Measurements from ENCODE around the gene AGT. TPM values are rescaled to one million over a fixed set of nuclear protein-coding genes. Genes with fewer than 3 reads are reported as not detected.

Gene AGT
- polyA plus RNA-seq, 1 donor (not counting 4 experiments of a cell fraction or from before 2014, with no cell fraction given), result not detected

GRCh38 chr1:230749635-230750034 lies 35.7 kb upstream of the AGT start:
- no peaks in the 10 kb centered on the region for H3K4me1 ChIP-seq (ENCODE audit: control insufficient read depth, extremely low read depth, insufficient read depth, low read length)
- no peaks in the 10 kb centered on the region for H3K79me2 ChIP-seq (ENCODE audit: control insufficient read depth, insufficient read depth, low read length)
- H3K36me3 ChIP-seq (ENCODE audit: control insufficient read depth in 2 of 2, extremely low read depth in 1 of 2, insufficient read depth in 2 of 2, low read length in 2 of 2), result no peaks in the 10 kb centered on the region
- H3K4me2 ChIP-seq (ENCODE audit: control insufficient read depth, extremely low read depth, insufficient read depth, low read depth, low read length), result no peak overlapping the region
- no peak overlapping the region for H3K27ac ChIP-seq (ENCODE audit: control insufficient read depth, insufficient read depth, low read length)
- no peak overlapping the region for H3K4me3 ChIP-seq (ENCODE audit: control insufficient read depth in 2 of 3, extremely low read depth in 1 of 3, insufficient read depth in 2 of 3, low read depth in 1 of 3, low read length in 3 of 3)
- no peak overlapping the region for H3K9ac ChIP-seq (ENCODE audit: control insufficient read depth, extremely low read depth, insufficient read depth, low read length)
- FAIRE-seq (no peak), DNase-seq (ENCODE audit: low read depth, low spot score) (no peak)
- H4K20me1 ChIP-seq (ENCODE audit: control insufficient read depth, extremely low read depth, insufficient read depth, low read length), result no peaks in the 10 kb centered on the region
- no peaks in the 10 kb centered on the region for H3K9me3 ChIP-seq (ENCODE audit: control insufficient read depth, low read depth, low read length)
- no peaks in the 10 kb centered on the region for H3K9me1 ChIP-seq (ENCODE audit: control insufficient read depth, extremely low read depth, insufficient read depth, low read length)
- H3K27me3 ChIP-seq (ENCODE audit: control insufficient read depth, extremely low read depth, insufficient read depth, low read length), result peaks cover 4% of the 10 kb centered on the region
- TF ChIP-seq EZH2 (IDR thresholded peaks at IDR 0.05; ENCODE audit: low read length) (no peak), CTCF (optimal IDR thresholded peaks at IDR 0.05 in 1 of 3, IDR thresholded peaks at IDR 0.05 in 1 of 3, conservative IDR thresholded peaks at IDR 0.05 in 1 of 3; ENCODE audit: extremely low read depth in 1 of 3, insufficient read depth in 2 of 3, low read length in 3 of 3) (no peak)
- dilution Hi-C loops (cut with MboI; ENCODE audit: extremely low pct_ligation_motif_present, low sequenced_read_pairs), result no loop called here
- H2AFZ ChIP-seq (ENCODE audit: control insufficient read depth, low read length), result no peak overlapping the region

DNA sequence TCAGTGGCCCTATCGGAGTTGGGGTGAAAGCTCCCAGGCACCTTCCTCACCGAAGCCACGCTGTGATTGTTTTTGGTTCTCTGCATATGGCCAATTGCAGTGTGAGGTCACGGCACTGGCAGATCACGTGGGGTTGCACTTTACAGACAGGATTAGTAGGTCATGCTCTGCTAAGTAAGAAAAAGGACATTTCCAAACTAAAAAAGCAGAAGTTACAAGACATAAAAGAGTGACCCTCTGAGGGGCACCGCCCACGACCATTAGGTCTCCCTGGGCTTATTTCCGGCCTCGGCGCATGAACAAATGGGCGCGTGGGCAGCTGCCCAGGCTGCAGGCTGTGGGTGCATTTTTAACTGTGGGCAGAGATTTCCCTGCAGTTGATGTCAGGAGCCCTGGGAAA lies 35.2 kb upstream of the AGT start:
- H3K4me2 ChIP-seq (ENCODE audit: control insufficient read depth, extremely low read depth, insufficient read depth, low read depth, low read length), result no peak overlapping the region
- H3K27ac ChIP-seq (ENCODE audit: control insufficient read depth, insufficient read depth, low read length), result no peak overlapping the region
- peaks cover 4% of the 10 kb centered on the region for H3K27me3 ChIP-seq (ENCODE audit: control insufficient read depth, extremely low read depth, insufficient read depth, low read length)
- FAIRE-seq (no peak), DNase-seq (ENCODE audit: low read depth, low spot score) (no peak)
- no peak overlapping the region for H2AFZ ChIP-seq (ENCODE audit: control insufficient read depth, low read length)
- H3K36me3 ChIP-seq (ENCODE audit: control insufficient read depth in 2 of 2, extremely low read depth in 1 of 2, insufficient read depth in 2 of 2, low read length in 2 of 2), result no peaks in the 10 kb centered on the region
- no peak overlapping the region for H3K4me3 ChIP-seq (ENCODE audit: control insufficient read depth in 2 of 3, extremely low read depth in 1 of 3, insufficient read depth in 2 of 3, low read depth in 1 of 3, low read length in 3 of 3)
- dilution Hi-C loops (cut with MboI; ENCODE audit: extremely low pct_ligation_motif_present, low sequenced_read_pairs), result no loop called here
- TF ChIP-seq CTCF (optimal IDR thresholded peaks at IDR 0.05 in 1 of 3, IDR thresholded peaks at IDR 0.05 in 1 of 3, conservative IDR thresholded peaks at IDR 0.05 in 1 of 3; ENCODE audit: extremely low read depth in 1 of 3, insufficient read depth in 2 of 3, low read length in 3 of 3) (no peak), EZH2 (IDR thresholded peaks at IDR 0.05; ENCODE audit: low read length) (no peak)
- no peak overlapping the region for H3K9ac ChIP-seq (ENCODE audit: control insufficient read depth, extremely low read depth, insufficient read depth, low read length)
- no peaks in the 10 kb centered on the region for H3K9me1 ChIP-seq (ENCODE audit: control insufficient read depth, extremely low read depth, insufficient read depth, low read length)
- H3K9me3 ChIP-seq (ENCODE audit: control insufficient read depth, low read depth, low read length), result no peaks in the 10 kb centered on the region
- H3K79me2 ChIP-seq (ENCODE audit: control insufficient read depth, insufficient read depth, low read length), result no peaks in the 10 kb centered on the region
- H3K4me1 ChIP-seq (ENCODE audit: control insufficient read depth, extremely low read depth, insufficient read depth, low read length), result no peaks in the 10 kb centered on the region
- no peaks in the 10 kb centered on the region for H4K20me1 ChIP-seq (ENCODE audit: control insufficient read depth, extremely low read depth, insufficient read depth, low read length)
